ENCODE measurements around the gene PAPLN. TPM values are rescaled to one million over a fixed set of nuclear protein-coding genes. Genes with fewer than 3 reads are reported as not detected.

The PAPLN gene
- total and polyA plus RNA-seq, 11 donors = 0.30 to 10.3 (median 1.4) TPM

DNA sequence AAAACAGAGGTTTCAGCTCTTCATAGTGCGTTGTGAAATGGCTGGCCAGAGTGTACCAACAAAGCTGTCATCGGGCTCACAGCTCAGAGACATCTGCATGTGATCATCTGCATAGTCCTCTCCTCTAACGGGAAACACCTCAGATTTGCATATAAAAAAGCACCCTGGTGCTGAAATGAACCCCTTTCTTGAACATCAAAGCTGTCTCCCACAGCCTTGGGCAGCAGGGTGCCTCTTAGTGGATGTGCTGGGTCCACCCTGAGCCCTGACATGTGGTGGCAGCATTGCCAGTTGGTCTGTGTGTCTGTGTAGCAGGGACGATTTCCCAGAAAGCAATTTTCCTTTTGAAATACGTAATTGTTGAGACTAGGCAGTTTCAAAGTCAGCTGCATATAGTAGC is 14.3 kb upstream of the PAPLN start:
- Histone ChIP-seq H3K9me3 (no peaks in the 10 kb centered on the region), H3K27ac (peak overlapping the region in 1 of 12 donors; percentile 34), H3K27me3 (no peaks in the 10 kb centered on the region), H3K4me3 (no peak overlapping the region), H3K4me1 (peaks cover 0 to 9% (median 3%) of the 10 kb centered on the region in 12 donors), H3K36me3 (peaks cover 0 to 56% (median 46%) of the 10 kb centered on the region in 9 donors)
- TF ChIP-seq, protein P1, sequence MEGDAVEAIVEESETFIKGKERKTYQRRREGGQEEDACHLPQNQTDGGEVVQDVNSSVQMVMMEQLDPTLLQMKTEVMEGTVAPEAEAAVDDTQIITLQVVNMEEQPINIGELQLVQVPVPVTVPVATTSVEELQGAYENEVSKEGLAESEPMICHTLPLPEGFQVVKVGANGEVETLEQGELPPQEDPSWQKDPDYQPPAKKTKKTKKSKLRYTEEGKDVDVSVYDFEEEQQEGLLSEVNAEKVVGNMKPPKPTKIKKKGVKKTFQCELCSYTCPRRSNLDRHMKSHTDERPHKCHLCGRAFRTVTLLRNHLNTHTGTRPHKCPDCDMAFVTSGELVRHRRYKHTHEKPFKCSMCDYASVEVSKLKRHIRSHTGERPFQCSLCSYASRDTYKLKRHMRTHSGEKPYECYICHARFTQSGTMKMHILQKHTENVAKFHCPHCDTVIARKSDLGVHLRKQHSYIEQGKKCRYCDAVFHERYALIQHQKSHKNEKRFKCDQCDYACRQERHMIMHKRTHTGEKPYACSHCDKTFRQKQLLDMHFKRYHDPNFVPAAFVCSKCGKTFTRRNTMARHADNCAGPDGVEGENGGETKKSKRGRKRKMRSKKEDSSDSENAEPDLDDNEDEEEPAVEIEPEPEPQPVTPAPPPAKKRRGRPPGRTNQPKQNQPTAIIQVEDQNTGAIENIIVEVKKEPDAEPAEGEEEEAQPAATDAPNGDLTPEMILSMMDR (IDR thresholded peaks at IDR 0.05) = no peak
- no peak for TF ChIP-seq POLR2A (IDR thresholded peaks at IDR 0.05)
- intact Hi-C loops (cut with DNase I) = no loop called here
- 59 to 68% (median 64%) methylated on average over 5 of the region's 5 CpGs for WGBS, 4 donors
- ATAC-seq (peak in 2 of 4 donors; percentile 45 to 50), DNase-seq (no peak)

DNA sequence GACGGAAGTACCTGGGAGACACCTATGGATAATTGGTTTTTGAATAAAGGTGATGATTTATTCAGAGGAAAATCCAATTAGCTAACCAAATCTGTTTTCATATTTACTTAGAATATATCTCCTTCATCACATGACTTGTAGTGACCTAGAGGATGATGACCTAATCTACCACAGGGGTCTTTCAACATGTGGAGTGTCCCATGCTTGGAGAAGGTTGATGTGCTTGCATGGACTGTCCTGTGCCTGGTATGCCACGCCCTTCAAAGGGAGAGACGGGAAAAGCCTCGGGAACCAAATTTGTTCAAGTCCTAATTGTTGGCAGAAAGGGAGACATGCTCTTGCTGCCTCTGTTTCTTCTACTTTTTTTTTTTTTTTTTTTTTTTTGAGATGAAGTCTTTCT is 11.8 kb upstream of the PAPLN start:
- H3K27me3 ChIP-seq = no peaks in the 10 kb centered on the region
- TF ChIP-seq POLR2A (IDR thresholded peaks at IDR 0.05) = no peak
- TF ChIP-seq, protein P1 (IDR thresholded peaks at IDR 0.05) = no peak
- H3K4me3 ChIP-seq = no peak overlapping the region
- no peak overlapping the region for H3K27ac ChIP-seq
- DNase-seq (no peak), ATAC-seq (no peak)
- intact Hi-C loops (cut with DNase I) = no loop called here
- H3K36me3 ChIP-seq = peaks cover 0 to 31% (median 22%) of the 10 kb centered on the region in 9 donors
- 90 to 93% (median 91%) methylated on average over 4 of the region's 4 CpGs for WGBS, 4 donors
- no peaks in the 10 kb centered on the region for H3K9me3 ChIP-seq
- peaks cover 0 to 20% (median 12%) of the 10 kb centered on the region in 12 donors for H3K4me1 ChIP-seq

DNA sequence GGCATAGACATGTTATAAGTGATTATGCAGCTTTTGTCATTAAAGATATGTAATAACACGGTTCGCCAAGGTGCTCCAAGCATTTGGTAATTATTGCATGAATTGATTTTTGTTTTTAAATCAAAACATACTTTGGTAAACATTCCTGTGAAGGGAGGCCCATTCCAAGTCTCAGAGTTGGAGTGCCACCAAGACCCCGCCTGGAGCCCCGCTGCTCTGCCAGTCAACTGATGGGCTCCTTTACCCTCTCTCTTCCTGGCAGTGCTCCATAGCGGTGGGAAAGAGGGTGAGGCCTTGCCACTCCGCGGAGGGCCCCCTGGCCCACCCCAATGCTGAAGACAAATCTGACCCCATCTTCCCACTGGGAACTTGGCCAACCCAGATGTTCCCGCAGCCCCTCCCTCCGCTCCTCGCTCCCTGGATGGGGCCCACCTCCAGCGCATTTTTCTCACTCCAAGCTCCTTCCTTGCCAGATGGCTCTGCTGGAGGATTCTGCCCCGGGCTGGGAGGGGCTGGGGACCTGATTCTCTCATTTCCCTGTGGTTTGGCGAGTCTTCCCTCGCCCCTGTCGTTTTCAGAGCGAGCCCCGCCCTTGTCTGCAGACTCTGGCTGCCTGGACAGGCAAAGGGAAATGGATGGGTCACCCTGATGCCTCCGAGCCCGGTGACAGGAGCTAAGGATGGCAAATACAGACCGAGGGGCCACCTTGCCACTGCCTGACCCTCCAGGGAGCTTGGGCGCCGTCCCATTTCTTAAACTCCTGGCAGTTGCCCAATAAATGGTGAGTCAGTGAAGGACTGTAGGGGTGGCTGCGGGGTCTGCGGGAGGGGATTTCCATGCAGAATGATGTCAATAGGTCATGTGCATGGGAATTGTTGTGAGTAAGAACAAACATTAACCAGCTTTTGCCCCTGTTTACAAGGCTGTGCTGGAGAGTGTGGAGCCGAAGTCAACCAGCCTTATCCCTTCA is 9.2 kb upstream of the PAPLN start:
- Histone ChIP-seq H3K4me3 (peak overlapping the region in 1 of 12 donors; percentile 14), H3K27me3 (peaks cover 0 to 3% (median 0%) of the 10 kb centered on the region in 9 donors), H3K4me1 (peaks cover 0 to 29% (median 12%) of the 10 kb centered on the region in 12 donors), H3K9me3 (no peaks in the 10 kb centered on the region), H3K27ac (peak overlapping the region in 7 of 12 donors; percentile 11 to 58 (median 40)), H3K36me3 (peaks cover 0 to 16% (median 0%) of the 10 kb centered on the region in 9 donors)
- peak; percentile 50 to 75 (median 66) for ATAC-seq
- 39 to 56% (median 43%) methylated on average over 22 to 25 of the region's 25 CpGs for WGBS, 4 donors
- TF ChIP-seq, protein P1 (IDR thresholded peaks at IDR 0.05) = no peak
- TF ChIP-seq POLR2A (IDR thresholded peaks at IDR 0.05) = no peak
- intact Hi-C loops (cut with DNase I) = no loop called here
- peak in 4 of 5 donors; percentile 58 to 73 (median 62) for DNase-seq

DNA sequence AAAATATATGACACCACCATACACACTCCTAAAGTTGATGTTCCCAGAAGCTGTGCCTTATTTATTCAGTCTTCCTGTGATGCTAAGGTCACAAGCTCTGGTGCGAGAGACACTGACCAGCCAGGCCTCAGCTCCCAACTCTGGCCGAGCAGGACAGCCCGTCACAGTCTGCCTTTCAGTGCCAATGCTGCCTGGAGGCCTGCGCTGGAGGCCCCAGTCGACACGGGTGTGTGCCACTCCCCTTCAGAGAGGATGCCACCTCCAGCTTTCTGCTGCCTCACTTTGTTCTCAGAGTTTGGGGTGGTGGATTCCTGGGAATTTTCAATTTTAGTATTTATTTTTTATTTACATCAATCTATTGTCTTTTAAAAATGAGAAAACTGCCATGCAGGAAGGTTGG is 7.3 kb upstream of the PAPLN start:
- intact Hi-C loops (cut with DNase I) = no loop called here
- Histone ChIP-seq H3K27me3 (peaks cover 0 to 14% (median 0%) of the 10 kb centered on the region in 9 donors), H3K9me3 (no peaks in the 10 kb centered on the region), H3K36me3 (peaks cover 0 to 15% (median 0%) of the 10 kb centered on the region in 9 donors), H3K4me3 (no peak overlapping the region), H3K27ac (no peak overlapping the region), H3K4me1 (peaks cover 0 to 30% (median 13%) of the 10 kb centered on the region in 12 donors)
- DNase-seq (no peak), ATAC-seq (no peak)
- 95 to 98% (median 96%) methylated on average over 6 of the region's 6 CpGs for WGBS, 4 donors
- TF ChIP-seq POLR2A (IDR thresholded peaks at IDR 0.05) = no peak
- TF ChIP-seq, protein P1 (IDR thresholded peaks at IDR 0.05) = no peak
